ENCODE data around the gene NCAPH2. TPM values are rescaled to one million over a fixed set of nuclear protein-coding genes. Genes with fewer than 3 reads are reported as not detected.

Gene NCAPH2
- total and polyA plus RNA-seq, 9 of the 15 experiments (the other 6 are each of a cell fraction or from before 2014, with no cell fraction given), result 3.6 to 88.6 (median 32.4) TPM

- TF ChIP-seq CBFB (CRISPR knock-in tag; IDR thresholded peaks at IDR 0.05), result no peak
- no peak for TF ChIP-seq ZNF408 (CRISPR knock-in tag; IDR thresholded peaks at IDR 0.05; ENCODE audit: low read depth)
- TF ChIP-seq MTA1 (IDR thresholded peaks at IDR 0.05; ENCODE audit: borderline replicate concordance), result no peak
- TF ChIP-seq GTF3C2 (IDR thresholded peaks at IDR 0.05; ENCODE audit: borderline replicate concordance, extremely low read depth, insufficient read length), result no peak
- no peak for TF ChIP-seq ZNF12 (CRISPR knock-in tag; IDR thresholded peaks at IDR 0.05)
- TF ChIP-seq TSC22D4 (tag; IDR thresholded peaks at IDR 0.05), result no peak
- no peak for TF ChIP-seq BRF2 (IDR thresholded peaks at IDR 0.05; ENCODE audit: borderline replicate concordance, insufficient read depth, insufficient read length)
- TF ChIP-seq ZBTB33 (CRISPR knock-in tag; IDR thresholded peaks at IDR 0.05), result no peak
- TF ChIP-seq ZSCAN32 (CRISPR knock-in tag; IDR thresholded peaks at IDR 0.05), result no peak
- TF ChIP-seq ETV1 (tag; conservative IDR thresholded peaks at IDR 0.05; ENCODE audit: low read depth), result peak; percentile 61
- TF ChIP-seq ZNF699 (CRISPR knock-in tag; IDR thresholded peaks at IDR 0.05; ENCODE audit: insufficient replicate concordance), result no peak
- TF ChIP-seq ZNF445 (CRISPR knock-in tag; IDR thresholded peaks at IDR 0.05; ENCODE audit: low read depth), result no peak
Observed at GRCh38 chr22:50562523-50563412, 54.7 kb downstream of the NCAPH2 start, which contains the start of gene SYCE3 (continued).
